GM19438 (cell line): ENCODE data around the gene EMC9.

ENCODE experiments used
- ATAC-seq: cut with Tn5 transposase; IDR thresholded peaks from one replicate; pipeline ENCODE4 v1.9.1; 2021; ENCODE audit warnings: low read depth; ENCODE audit not compliant: unreplicated experiment

EMC9 gene

GRCh38 chr14:24093901-24094840 is 47.2 kb downstream of the EMC9 start, which contains the start of gene PCK2:
Gene PCK2, plus strand, starts transcription at chr14:24094311. Its CDS starts 95 bp downstream, at chr14:24094406.
- ATAC-seq = peak; percentile 55

- ATAC-seq = no peak
Observed at GRCh38 chr14:24093207-24093900, 48.0 kb downstream of the EMC9 start.

GRCh38 chr14:24092505-24093206 is 48.7 kb downstream of the EMC9 start:
- ATAC-seq = no peak

GRCh38 chr14:24092110-24092504 is 49.3 kb downstream of the EMC9 start:
- ATAC-seq = no peak

GRCh38 chr14:24089890-24090289 is 51.5 kb downstream of the EMC9 start:
- ATAC-seq = no peak
